Dedifferentiated amniotic fluid mesenchymal stem cell (primary cell): ENCODE data around the gene CXXC1.
A peak's percentile ranks its signal among the peaks of the same experiment; 100 is the strongest.
"Not testable (repeated sequence)": the region's sequence is repeated elsewhere in the genome, so short reads cannot be mapped to it uniquely, and the experiment has no call there.

Experiments used
- DNase-seq: peaks from one replicate; pipeline ENCODE4 v3.0.0-alpha.2; 2016; ENCODE audit errors: extremely low spot score

Gene CXXC1

GRCh38 chr18:50287441-50288347, at the start of gene CXXC1:
CXXC1 (minus strand) TSS chr18:50287692; CDS start chr18:50287589, 103 bp downstream.
- DNase-seq: peak; percentile 97

DNA sequence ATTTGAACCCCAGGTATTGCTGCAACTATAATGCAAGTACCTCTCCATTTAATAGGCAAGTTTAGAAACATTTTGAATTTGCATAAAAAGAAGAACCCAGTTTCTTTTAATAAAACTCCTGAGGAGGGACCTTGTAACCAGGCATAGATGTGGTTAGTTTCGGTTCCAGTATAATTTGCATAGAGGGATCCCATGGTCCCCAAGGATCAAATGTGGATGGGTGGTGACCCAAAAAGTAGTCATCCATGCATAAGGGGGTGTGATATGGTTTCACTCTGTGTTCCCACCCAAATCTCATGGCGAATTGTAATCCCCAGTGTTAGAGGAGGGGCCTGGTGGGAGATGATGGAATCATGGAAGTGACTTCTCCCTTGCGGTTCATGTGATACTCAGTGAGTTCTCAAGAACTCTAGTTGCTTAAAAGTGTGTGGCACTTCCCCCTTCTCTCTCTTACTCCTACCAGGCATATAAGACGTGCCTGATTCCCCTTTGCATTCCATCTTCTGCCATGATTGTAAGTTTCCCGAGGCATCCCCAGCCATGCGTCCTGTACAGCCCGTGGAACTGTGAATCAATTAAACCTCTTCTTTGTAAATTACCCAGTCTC, 47.2 kb upstream of the CXXC1 start:
- DNase-seq: no peak

GRCh38 chr18:50331691-50332090, 44.2 kb upstream of the CXXC1 start:
- DNase-seq: no peak

DNA sequence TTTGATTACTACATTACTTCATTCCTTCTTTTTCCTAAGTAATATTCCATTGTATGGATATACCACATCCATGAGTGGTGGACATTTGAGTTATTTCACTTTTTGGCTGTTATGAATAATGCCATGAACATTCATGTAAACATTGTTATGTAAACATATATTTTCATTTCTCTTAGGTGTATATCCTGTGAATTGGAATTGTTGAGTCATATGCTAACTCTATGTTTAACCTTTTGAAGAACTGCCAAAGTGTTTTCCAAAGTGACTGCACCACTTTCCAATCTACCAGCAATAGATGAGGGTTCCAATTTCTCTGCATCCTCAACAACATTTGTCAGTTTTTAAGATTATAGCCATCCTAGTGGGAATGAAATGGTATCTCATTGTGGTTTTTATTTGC, 42.7 kb upstream of the CXXC1 start:
- DNase-seq: no peak

GRCh38 chr18:50327983-50328382, 40.5 kb upstream of the CXXC1 start:
- no peak for DNase-seq

- no peak for DNase-seq
Observed at GRCh38 chr18:50320719-50321118, 33.2 kb upstream of the CXXC1 start.

GRCh38 chr18:50315100-50315871, 27.8 kb upstream of the CXXC1 start:
- no peak for DNase-seq

GRCh38 chr18:50313873-50314460, 26.5 kb upstream of the CXXC1 start:
- no peak for DNase-seq

GRCh38 chr18:50313031-50313607, 25.6 kb upstream of the CXXC1 start:
- no peak for DNase-seq

- DNase-seq: no peak
Observed at GRCh38 chr18:50312296-50313030, 25.0 kb upstream of the CXXC1 start.

- DNase-seq: no peak
Observed at GRCh38 chr18:50311650-50312049, 24.2 kb upstream of the CXXC1 start.

DNA sequence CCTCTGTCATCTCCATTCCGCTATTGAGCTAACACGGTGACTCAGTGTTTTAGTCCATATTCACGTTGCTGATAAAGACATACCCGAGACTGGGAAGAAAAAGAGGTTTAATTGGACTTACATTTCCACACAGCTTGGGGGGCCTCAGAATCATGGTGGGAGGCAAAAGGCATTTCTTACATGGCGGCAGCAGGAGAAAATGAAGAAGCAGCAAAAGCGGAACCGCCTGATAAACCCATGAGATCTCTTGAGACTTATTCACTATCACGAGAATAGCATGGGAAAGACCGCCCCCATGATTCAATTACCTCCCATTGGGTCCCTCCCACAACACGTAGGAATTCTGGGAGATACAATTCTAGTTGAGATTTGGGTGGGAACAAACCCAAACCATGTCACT, 22.6 kb upstream of the CXXC1 start:
- no peak for DNase-seq

DNA sequence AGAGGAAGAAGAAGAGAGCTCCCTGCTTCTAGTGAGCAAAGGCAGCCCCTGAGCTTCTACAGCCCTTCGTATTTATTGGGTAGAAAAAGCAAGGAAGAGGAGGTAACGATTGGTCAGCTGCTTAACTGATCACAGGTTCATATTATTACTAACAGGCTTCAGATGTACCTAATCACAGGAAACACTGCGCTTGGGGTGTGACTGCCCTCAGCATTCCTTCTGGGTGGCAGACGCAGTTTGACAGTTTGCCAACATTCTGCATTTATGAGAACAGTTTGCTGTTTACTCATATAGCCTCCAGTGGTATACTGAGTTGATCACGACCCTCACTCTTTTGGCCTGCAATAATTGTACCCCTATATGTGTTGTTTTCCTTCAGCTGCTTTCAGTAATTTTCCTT, 21.4 kb upstream of the CXXC1 start:
- DNase-seq: not testable (repeated sequence)

DNA sequence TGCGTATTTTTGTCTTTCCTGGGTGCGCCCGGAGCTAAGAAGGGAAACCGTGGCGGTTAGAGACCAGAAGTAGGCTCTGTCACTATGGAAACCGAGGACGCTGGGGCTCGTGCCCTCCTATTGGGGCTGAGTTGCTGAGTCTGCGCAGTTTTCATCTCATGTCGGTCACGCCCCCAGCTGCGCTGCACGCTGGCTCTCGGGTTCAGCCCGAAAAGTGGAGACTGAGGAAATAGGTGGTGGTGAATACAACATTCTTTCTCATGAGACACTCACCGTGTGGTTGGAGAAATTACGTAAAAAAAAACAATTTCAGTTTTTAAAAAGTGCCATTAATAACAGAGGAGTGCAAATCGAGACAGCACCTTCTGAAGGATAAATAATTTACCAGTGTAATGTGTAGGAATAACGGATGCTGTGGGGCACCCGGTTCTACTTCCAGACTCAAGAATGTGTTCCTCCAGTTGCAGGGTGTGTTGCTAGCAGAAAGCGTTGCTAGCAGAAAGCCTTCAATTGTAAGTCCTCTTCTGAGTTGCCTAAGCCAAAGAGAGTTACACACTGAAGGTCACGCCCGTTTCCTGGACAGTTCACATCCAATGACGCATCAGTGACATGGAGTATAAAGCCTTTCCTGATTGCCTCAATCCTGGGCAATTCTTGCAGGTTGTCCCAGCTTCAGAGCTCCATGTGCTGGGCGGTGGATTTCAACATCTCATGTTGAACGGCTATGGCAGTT, 20.4 kb upstream of the CXXC1 start:
- DNase-seq: peak; percentile 91

GRCh38 chr18:50307400-50307737, 19.9 kb upstream of the CXXC1 start:
- no peak for DNase-seq

DNA sequence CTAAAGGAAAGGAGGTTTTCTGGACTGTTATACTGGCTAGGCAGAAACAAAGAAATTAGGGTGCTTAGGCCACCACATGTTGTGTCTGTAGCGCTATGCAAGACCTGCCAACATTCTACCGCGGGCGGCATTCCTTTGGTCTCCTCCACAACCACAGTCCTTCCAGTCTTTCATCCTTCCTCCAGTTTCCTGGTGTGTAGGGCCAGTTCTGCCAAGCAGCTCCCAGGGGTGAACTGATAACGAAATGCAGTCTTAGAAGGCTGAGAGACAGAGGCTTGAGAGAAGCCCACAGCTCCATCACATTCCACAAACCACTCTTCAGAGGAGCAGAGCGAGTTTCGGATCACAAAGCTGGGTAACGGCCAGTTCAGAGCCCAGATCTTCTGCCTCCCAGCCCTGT, 19.5 kb upstream of the CXXC1 start:
- no peak for DNase-seq

DNA sequence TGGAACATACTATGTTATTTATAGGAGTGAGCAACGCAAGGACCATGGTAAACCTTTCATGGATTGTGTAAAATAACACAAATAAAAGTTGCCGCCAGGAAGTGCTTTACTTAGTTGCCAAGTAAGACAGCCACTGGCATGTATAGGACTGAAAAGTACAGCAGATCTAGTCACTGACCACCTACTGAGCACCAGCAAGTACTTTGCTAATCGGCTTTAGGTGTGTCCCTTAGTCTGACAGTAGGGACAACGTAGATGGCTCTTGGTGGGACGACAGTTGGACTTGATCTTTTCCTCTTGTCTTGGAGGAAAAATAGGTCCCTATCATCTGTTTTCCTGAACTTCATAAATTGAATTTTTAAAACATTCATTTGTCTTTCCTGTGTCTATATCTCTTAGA, 13.6 kb upstream of the CXXC1 start:
- no peak for DNase-seq

- DNase-seq: no peak
Observed at GRCh38 chr18:50299626-50300388, 12.3 kb upstream of the CXXC1 start.

DNA sequence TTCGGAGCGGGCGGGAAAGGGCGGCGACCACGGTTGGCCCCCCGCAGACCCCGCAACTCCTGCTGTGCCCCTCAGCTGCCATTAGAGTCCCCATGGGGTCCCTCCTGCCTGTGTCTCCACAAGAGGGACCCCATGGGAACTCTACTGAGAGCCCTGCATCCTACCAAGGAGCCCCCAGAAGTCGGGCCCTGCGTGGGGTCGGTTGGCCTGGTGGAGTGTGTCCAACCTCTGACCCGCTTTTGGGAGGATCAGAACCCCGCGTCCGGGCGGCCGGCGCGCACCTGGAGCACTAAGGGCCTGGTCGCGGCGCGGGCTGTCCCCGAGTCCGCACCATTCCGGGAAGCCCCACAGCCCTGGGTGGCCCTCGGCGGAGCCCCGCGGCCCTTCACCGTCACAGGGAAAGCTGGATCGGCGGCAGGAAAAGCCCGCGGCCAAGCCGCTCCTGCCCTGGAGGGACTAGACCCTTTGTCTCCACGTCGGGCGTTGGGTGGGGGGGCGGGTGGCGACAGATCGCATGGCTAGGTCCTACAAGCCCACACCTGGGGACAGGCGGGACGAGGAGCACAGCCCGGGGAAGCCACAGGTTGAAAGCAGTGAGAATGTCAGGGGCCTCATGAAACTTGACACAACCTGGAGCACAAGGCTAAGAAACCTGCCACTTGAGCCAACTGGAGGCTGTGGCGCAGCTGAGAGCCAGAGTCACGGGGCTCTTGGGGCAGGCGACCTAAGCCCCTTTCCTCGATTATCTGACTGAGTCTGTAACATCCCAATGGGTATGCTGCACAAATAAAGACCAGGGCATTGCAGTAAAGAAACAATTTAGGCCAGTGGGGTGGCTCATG, 11.2 kb upstream of the CXXC1 start:
- DNase-seq: no peak
